Kidney (tissue), 14 donors: ENCODE results near the gene LIPC. TPM values are rescaled to one million over a fixed set of nuclear protein-coding genes. Genes with fewer than 3 reads are reported as not detected.

Experiments used
- DNase-seq, 5 donors: peaks; one replicate each; pipeline ENCODE4 v3.0.0-alpha.2; 2013 to 2020
- FAIRE-seq: peaks from 2 replicates; lab custom pipeline; 2012; peaks lifted over from hg19 to GRCh38; lab: Jason Lieb, UNC
- H3K27ac ChIP-seq, 2 donors: one replicate each; pipeline ENCODE4 v1.7.0; 2013; ENCODE audit warnings: low read depth in 2 of 2, low read length in 2 of 2, inconsistent platforms in 1 of 2
- H3K27me3 ChIP-seq: one replicate; pipeline ENCODE4 v1.7.1; 2013; ENCODE audit warnings: low read length, inconsistent platforms; ENCODE audit not compliant: control insufficient read depth, insufficient read depth
- H3K36me3 ChIP-seq, 3 donors: one replicate each; pipeline versions ENCODE4 v1.7.0 to v1.7.1; 2013; ENCODE audit warnings: low read length in 3 of 3, control low read depth in 1 of 3, inconsistent platforms in 1 of 3; ENCODE audit not compliant: insufficient read depth in 3 of 3, control insufficient read depth in 2 of 3
- H3K4me1 ChIP-seq, 3 donors: one replicate each; pipeline versions ENCODE4 v1.7.0 to v1.7.1; 2013; ENCODE audit warnings: low read length in 3 of 3, inconsistent platforms in 1 of 3, low read depth in 1 of 3; ENCODE audit not compliant: control insufficient read depth in 2 of 3, insufficient read depth in 2 of 3
- H3K4me3 ChIP-seq, 3 donors: one replicate each; pipeline versions ENCODE4 v1.7.0 to v1.8.1; 2013; ENCODE audit warnings: low read length in 3 of 3, control low read depth in 1 of 3, inconsistent platforms in 1 of 3
- H3K9ac ChIP-seq, 3 donors: one replicate each; pipeline versions ENCODE4 v1.7.0 to v1.7.1; 2013; ENCODE audit warnings: low read length in 3 of 3, control low read depth in 1 of 3, inconsistent platforms in 1 of 3
- H3K9me3 ChIP-seq, 3 donors: one replicate each; pipeline versions ENCODE4 v1.7.0 to v1.7.1; 2013; ENCODE audit warnings: low read length in 3 of 3, control low read depth in 1 of 3, inconsistent platforms in 1 of 3; ENCODE audit not compliant: control insufficient read depth in 2 of 3, insufficient read depth in 1 of 3
- CTCF ChIP-seq: IDR thresholded peaks from 3 replicates; pipeline ENCODE4 v1.5.1; 2012; ENCODE audit warnings: mild to moderate bottlenecking, moderate library complexity, borderline replicate concordance; ENCODE audit not compliant: insufficient read depth; ENCODE audit errors: extremely low read depth
- intact Hi-C: fragments of 100-400 bp; cut with DNase I; formaldehyde crosslinking; loops from one replicate; pipeline ENCODE4 v1.11.1; 2022
- polyA plus RNA-seq: library from polyadenylated mRNA; stranded (reverse); fragments of 350-450 nt; fragmentation: Illumina TruSeq; extraction: RNeasy Lipid Tissue Mini Kit (QIAGEN cat#74804); gene quantifications from one replicate; pipeline ENCODE4 v1.2.3, GENCODE V29; 2014; ENCODE audit warnings: low read depth, low replicate concordance; ENCODE audit not compliant: insufficient read depth
- total RNA-seq: library from RNA; stranded (reverse); fragmentation: NEBNext Ultra II Directional; extraction: Animal tissue kit (Norgen Biotek cat#: 25700); gene quantifications from one replicate; pipeline ENCODE4 v1.2.1, GENCODE V29; 2021
- donor health status: control.
- donor health status: control.
- donor health status: control.
- donor health status: control.
- donor health status: control.
- donor health status: DM: yes; HTN: yes; CAD: no.
- donor health status: Normal renal cell carcinoma (clear cell type).

LIPC gene
- total and polyA plus RNA-seq, 2 donors from 2014 or later: 9.9 to 21.6 TPM

- Histone ChIP-seq H3K27me3 (no peaks in the 10 kb centered on the region), H3K36me3 (no peaks in the 10 kb centered on the region), H3K9me3 (no peaks in the 10 kb centered on the region), H3K4me3 (no peak overlapping the region), H3K9ac (no peak overlapping the region), H3K27ac (no peak overlapping the region), H3K4me1 (no peaks in the 10 kb centered on the region)
- FAIRE-seq (no peak), DNase-seq (no peak)
- TF ChIP-seq CTCF: no peak
- intact Hi-C loops: no loop called here
These were observed 20.0 kb downstream of the LIPC start for GRCh38 chr15:58451826-58452225.

DNA sequence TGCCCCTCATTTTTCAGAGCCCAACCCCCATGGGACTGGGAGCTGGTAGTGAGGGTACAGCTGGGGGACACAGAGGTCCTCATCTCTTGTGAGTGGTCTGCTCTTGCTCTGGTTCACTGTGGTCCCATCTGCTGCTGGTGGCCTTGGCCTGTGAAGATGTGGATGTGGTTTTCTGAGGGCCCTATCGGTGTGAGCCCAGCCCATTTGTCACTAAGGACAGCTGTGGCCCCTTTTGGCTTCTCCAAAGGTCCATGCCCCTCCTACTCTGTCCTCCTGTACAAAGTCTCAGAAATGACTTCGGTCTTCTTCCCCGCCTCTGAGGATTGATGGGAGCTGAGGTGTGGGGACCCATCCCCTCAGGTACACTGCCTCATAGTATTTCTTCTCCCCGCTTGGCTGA is 21.0 kb downstream of the LIPC start:
- H3K4me1 ChIP-seq: no peaks in the 10 kb centered on the region
- H3K9ac ChIP-seq: no peak overlapping the region
- H3K27me3 ChIP-seq: no peaks in the 10 kb centered on the region
- intact Hi-C loops: no loop called here
- no peak overlapping the region for H3K4me3 ChIP-seq
- FAIRE-seq: no peak
- no peak overlapping the region for H3K27ac ChIP-seq
- H3K9me3 ChIP-seq: no peaks in the 10 kb centered on the region
- H3K36me3 ChIP-seq: no peaks in the 10 kb centered on the region
- DNase-seq: no peak
- TF ChIP-seq CTCF: no peak

DNA sequence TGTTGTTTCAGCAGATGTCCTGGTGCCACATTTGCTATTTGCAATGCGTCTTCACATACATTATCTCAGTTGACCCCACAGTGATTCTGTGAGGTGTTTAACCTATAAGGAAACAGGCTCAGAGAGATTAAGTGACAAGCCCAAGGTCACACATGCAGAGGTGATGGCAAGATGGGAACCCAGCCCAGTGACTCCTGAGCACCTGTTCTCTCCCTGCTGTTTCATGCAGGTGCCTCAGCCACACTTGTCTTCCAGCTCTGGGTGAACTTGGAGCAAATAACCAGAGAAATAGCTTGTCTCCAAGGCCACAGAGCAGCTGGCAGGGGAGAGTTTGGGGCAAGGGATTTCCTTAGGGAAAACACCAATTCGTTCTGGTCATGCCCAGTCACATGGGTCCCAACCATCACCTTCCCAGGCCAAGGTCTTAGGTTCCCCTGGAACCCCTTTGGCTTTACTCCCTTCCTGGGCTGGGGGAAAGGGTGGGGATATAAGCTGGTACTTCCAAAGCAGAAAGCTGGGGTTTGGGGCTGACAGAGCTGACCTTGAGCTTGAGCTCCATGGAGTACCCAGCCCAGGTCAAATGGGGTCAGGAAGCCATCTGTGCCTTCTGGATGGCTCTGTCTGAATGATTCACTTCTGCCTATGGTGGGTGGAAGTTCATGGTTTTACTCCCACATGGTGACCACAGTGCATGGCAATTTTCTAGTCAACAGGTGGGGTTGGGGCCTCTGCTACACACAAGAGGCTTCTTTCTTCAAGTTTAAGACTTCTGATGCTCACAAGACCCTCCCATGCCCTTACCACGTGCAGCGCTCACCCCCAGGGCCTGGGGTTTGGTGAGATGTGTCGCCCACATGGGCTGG is 22.4 kb downstream of the LIPC start:
- Histone ChIP-seq H3K4me3 (no peak overlapping the region), H3K4me1 (peaks cover 0 to 8% (median 4%) of the 10 kb centered on the region in 3 donors), H3K27me3 (no peaks in the 10 kb centered on the region), H3K36me3 (no peaks in the 10 kb centered on the region), H3K27ac (no peak overlapping the region), H3K9me3 (no peaks in the 10 kb centered on the region), H3K9ac (no peak overlapping the region)
- FAIRE-seq (no peak), DNase-seq (no peak)
- intact Hi-C loops: no loop called here
- no peak for TF ChIP-seq CTCF
